WERI-Rb-1 (cell line): Measurements from ENCODE around the gene ARRDC2.
"Not testable (repeated sequence)": the region's sequence is repeated elsewhere in the genome, so short reads cannot be mapped to it uniquely, and the experiment has no call there.

ENCODE experiments used
- DNase-seq: peaks from one replicate; pipeline ENCODE4 v3.0.0-alpha.2; 2020
- H3K27ac ChIP-seq: fragments of 250-450 bp; sonication (Bioruptor Pico); 2 replicates; pipeline ENCODE4 v1.5.1; 2020; ENCODE audit warnings: mild to moderate bottlenecking, moderate library complexity
- H3K27me3 ChIP-seq: fragments of 250-450 bp; sonication (Bioruptor Pico); 2 replicates; pipeline ENCODE4 v1.5.1; 2021; ENCODE audit warnings: mild to moderate bottlenecking, low read depth, moderate library complexity; ENCODE audit not compliant: insufficient read depth, severe bottlenecking
- H3K36me3 ChIP-seq: fragments of 250-450 bp; sonication (Bioruptor Pico); 2 replicates; pipeline ENCODE4 v1.5.1; 2020; ENCODE audit warnings: mild to moderate bottlenecking, moderate library complexity
- H3K4me3 ChIP-seq: 2 replicates; pipeline ENCODE4 v1.5.1; 2011; ENCODE audit warnings: low read depth, mild to moderate bottlenecking, control low read depth, low read length
- H3K9me3 ChIP-seq: fragments of 250-450 bp; sonication (Bioruptor Pico); 2 replicates; pipeline ENCODE4 v1.5.1; 2021; ENCODE audit warnings: mild to moderate bottlenecking, moderate library complexity; ENCODE audit not compliant: severe bottlenecking
- CTCF ChIP-seq: IDR thresholded peaks from 2 replicates; pipeline ENCODE4 v1.5.1; 2011; ENCODE audit warnings: low read depth, mild to moderate bottlenecking, control low read depth, inconsistent platforms, low read length

ARRDC2 gene

GRCh38 chr19:17985037-17985818 lies 22.7 kb upstream of the ARRDC2 start:
- Histone ChIP-seq H3K4me3 (no peak overlapping the region), H3K9me3 (no peaks in the 10 kb centered on the region), H3K27ac (no peak overlapping the region), H3K36me3 (peaks cover 71% of the 10 kb centered on the region), H3K27me3 (no peaks in the 10 kb centered on the region)
- DNase-seq = no peak
- no peak for TF ChIP-seq CTCF

GRCh38 chr19:17986569-17986968 lies 21.4 kb upstream of the ARRDC2 start:
- H3K4me3 ChIP-seq, DNase-seq, H3K27me3 ChIP-seq, H3K9me3 ChIP-seq, H3K27ac ChIP-seq: not testable (repeated sequence)
- peaks cover 68% of the 10 kb centered on the region for H3K36me3 ChIP-seq

- Histone ChIP-seq H3K9me3 (no peaks in the 10 kb centered on the region), H3K27ac (no peak overlapping the region), H3K36me3 (peaks cover 67% of the 10 kb centered on the region), H3K27me3 (no peaks in the 10 kb centered on the region), H3K4me3 (no peak overlapping the region)
- no peak for DNase-seq
- no peak for TF ChIP-seq CTCF
These were observed 19.8 kb upstream of the ARRDC2 start for GRCh38 chr19:17988161-17988560.

GRCh38 chr19:17989425-17990094 lies 18.4 kb upstream of the ARRDC2 start:
- no peaks in the 10 kb centered on the region for H3K9me3 ChIP-seq
- DNase-seq = no peak
- TF ChIP-seq CTCF = no peak
- peaks cover 72% of the 10 kb centered on the region for H3K36me3 ChIP-seq
- H3K27me3 ChIP-seq = no peaks in the 10 kb centered on the region
- H3K4me3 ChIP-seq = no peak overlapping the region
- H3K27ac ChIP-seq = no peak overlapping the region

- peaks cover 69% of the 10 kb centered on the region for H3K36me3 ChIP-seq
- H3K9me3 ChIP-seq = no peaks in the 10 kb centered on the region
- no peak for TF ChIP-seq CTCF
- peak overlapping the region; percentile 40; the same call in 1 of the 2 replicates for H3K27ac ChIP-seq
- H3K4me3 ChIP-seq = no peak overlapping the region
- DNase-seq = no peak
- no peaks in the 10 kb centered on the region for H3K27me3 ChIP-seq
These were observed 14.7 kb upstream of the ARRDC2 start for GRCh38 chr19:17993076-17993813.

GRCh38 chr19:17996826-17997316 lies 11.1 kb upstream of the ARRDC2 start:
- peak; percentile 99 for TF ChIP-seq CTCF
- H3K36me3 ChIP-seq = peaks cover 56% of the 10 kb centered on the region
- no peaks in the 10 kb centered on the region for H3K9me3 ChIP-seq
- H3K27me3 ChIP-seq = no peaks in the 10 kb centered on the region
- DNase-seq = peak; percentile 84
- no peak overlapping the region for H3K4me3 ChIP-seq
- H3K27ac ChIP-seq = peak overlapping the region; percentile 11; the same call in 1 of the 2 replicates
